ENCODE data around the gene ANK3.

Gene ANK3

GRCh38 chr10:60130130-60130579, 259.5 kb downstream of the ANK3 start:
- TF ChIP-seq CTCF (IDR thresholded peaks at IDR 0.05), result no peak

GRCh38 chr10:60125895-60126294, 263.8 kb downstream of the ANK3 start:
- no peak for TF ChIP-seq CTCF (IDR thresholded peaks at IDR 0.05)

- TF ChIP-seq CTCF (IDR thresholded peaks at IDR 0.05), result no peak
Measured at GRCh38 chr10:60124536-60124935, 265.1 kb downstream of the ANK3 start.

- TF ChIP-seq CTCF (IDR thresholded peaks at IDR 0.05), result no peak
Measured at GRCh38 chr10:60123668-60124067, 266.0 kb downstream of the ANK3 start.

- TF ChIP-seq CTCF (IDR thresholded peaks at IDR 0.05), result no peak
Measured at GRCh38 chr10:60123172-60123571, 266.5 kb downstream of the ANK3 start.

GRCh38 chr10:60122190-60122589, 267.5 kb downstream of the ANK3 start:
- no peak for TF ChIP-seq CTCF (IDR thresholded peaks at IDR 0.05)

- TF ChIP-seq CTCF (IDR thresholded peaks at IDR 0.05), result peak; percentile 64
Measured at GRCh38 chr10:60114765-60115586, 274.7 kb downstream of the ANK3 start.

Data from LNCAP (cell line).